ENCODE results near the gene COLEC12. TPM values are rescaled to one million over a fixed set of nuclear protein-coding genes. Genes with fewer than 3 reads are reported as not detected.

COLEC12 gene
- total RNA-seq, 4 donors from 2014 or later: 2.1 to 6.2 (median 5.2) TPM

DNA sequence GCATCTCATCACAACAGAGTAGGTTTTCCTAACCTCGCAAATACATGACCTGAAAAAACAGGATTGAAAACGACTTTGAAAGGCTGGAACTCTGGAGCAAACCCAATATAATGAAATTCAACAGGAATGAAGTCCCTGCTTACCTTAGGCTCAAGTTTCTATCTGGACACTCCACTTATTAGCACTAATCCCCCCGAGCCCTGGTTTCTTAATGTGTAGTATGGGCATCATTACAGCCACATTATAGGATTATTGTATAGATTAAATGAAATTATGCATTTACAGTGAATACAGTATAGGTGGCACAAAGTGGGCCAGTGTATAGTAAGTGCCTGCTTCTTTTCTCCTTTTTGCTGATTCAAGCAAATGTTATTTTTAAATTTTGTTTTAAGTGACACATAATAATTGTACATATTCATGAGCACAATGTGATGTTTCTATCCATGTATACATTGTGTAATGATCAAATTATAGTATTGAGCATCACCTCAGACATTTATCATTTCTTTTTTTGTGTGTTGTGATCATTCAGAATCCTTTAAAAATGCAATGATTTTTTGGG is 118.0 kb downstream of the COLEC12 start:
- Histone ChIP-seq H3K27me3 (no peaks in the 10 kb centered on the region), H3K27ac (no peak overlapping the region), H3K36me3 (no peaks in the 10 kb centered on the region), H3K9me3 (no peaks in the 10 kb centered on the region), H3K4me3 (no peak overlapping the region), H3K4me1 (peaks cover 9% of the 10 kb centered on the region)
- TF ChIP-seq, protein P1, sequence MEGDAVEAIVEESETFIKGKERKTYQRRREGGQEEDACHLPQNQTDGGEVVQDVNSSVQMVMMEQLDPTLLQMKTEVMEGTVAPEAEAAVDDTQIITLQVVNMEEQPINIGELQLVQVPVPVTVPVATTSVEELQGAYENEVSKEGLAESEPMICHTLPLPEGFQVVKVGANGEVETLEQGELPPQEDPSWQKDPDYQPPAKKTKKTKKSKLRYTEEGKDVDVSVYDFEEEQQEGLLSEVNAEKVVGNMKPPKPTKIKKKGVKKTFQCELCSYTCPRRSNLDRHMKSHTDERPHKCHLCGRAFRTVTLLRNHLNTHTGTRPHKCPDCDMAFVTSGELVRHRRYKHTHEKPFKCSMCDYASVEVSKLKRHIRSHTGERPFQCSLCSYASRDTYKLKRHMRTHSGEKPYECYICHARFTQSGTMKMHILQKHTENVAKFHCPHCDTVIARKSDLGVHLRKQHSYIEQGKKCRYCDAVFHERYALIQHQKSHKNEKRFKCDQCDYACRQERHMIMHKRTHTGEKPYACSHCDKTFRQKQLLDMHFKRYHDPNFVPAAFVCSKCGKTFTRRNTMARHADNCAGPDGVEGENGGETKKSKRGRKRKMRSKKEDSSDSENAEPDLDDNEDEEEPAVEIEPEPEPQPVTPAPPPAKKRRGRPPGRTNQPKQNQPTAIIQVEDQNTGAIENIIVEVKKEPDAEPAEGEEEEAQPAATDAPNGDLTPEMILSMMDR (IDR thresholded peaks at IDR 0.05): no peak
- TF ChIP-seq POLR2A (IDR thresholded peaks at IDR 0.05) (no peak), EP300 (IDR thresholded peaks at IDR 0.05) (no peak), POLR2AphosphoS5 (IDR thresholded peaks at IDR 0.05) (no peak)
- DNase-seq (ENCODE audit: low spot score in 2 of 2): no peak
- WGBS: 62% methylated on average over 3 of the region's 3 CpGs

DNA sequence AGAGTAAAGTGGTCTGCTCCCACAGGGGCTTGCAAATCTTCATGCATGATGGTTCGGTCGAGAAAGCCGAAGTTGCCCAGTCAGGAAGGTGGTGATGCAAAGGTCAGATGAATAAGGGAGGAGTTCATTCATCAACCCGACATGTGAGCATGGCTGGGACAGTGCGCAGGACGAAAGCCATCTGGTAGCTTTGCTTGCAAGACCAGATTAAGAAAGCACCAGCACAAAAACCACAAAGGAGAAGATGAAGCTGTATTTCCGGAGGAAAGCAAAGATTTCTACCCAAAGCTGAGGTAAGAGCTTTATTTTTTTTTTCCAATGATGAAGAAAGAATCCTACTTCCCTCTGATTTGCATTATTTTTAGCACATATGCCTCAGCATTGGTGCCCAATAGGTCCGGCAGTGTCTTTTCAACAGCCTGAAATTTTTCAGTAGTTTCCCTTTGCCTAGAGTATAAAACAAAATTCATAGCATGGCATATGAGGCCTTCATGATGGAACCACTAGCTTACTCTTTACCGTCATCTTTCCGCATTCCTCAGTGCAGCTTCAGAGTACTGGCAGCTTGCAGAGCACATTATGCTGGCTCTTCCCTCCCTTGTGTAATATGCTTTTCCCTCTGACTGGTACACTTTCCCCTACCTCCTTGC is 120.7 kb downstream of the COLEC12 start:
- DNase-seq (ENCODE audit: low spot score in 2 of 2): no peak
- Histone ChIP-seq H3K27ac (no peak overlapping the region), H3K4me1 (peaks cover 26% of the 10 kb centered on the region), H3K27me3 (no peaks in the 10 kb centered on the region), H3K4me3 (no peak overlapping the region), H3K9me3 (no peaks in the 10 kb centered on the region), H3K36me3 (no peaks in the 10 kb centered on the region)
- TF ChIP-seq POLR2A (IDR thresholded peaks at IDR 0.05): no peak
- TF ChIP-seq, protein P1 (IDR thresholded peaks at IDR 0.05): no peak
- no peak for TF ChIP-seq EP300 (IDR thresholded peaks at IDR 0.05)
- no peak for TF ChIP-seq POLR2AphosphoS5 (IDR thresholded peaks at IDR 0.05)
- 75% methylated on average over 10 of the region's 10 CpGs for WGBS

DNA sequence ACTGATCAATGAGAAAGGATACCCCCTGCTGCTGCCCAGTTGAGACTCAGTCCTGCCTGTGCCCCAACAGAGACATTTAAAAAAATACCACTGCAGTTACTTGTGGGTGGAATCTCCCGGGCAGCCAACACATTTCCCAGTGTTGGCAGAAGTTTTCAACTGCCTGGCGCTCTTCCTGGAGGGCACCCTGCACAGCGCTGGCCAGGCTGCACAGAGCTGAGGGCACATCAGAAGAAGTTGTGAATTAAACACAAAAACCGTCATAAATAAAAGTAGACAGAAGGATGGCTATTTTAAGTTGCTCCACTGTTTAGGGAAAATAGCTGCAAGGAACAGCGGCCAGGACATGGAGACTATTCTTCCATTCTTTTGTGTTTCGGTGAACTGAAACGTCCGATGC is 122.4 kb downstream of the COLEC12 start:
- H3K4me1 ChIP-seq: peaks cover 33% of the 10 kb centered on the region
- WGBS: 63% methylated on average over 8 of the region's 8 CpGs
- DNase-seq (ENCODE audit: low spot score in 2 of 2): no peak

DNA sequence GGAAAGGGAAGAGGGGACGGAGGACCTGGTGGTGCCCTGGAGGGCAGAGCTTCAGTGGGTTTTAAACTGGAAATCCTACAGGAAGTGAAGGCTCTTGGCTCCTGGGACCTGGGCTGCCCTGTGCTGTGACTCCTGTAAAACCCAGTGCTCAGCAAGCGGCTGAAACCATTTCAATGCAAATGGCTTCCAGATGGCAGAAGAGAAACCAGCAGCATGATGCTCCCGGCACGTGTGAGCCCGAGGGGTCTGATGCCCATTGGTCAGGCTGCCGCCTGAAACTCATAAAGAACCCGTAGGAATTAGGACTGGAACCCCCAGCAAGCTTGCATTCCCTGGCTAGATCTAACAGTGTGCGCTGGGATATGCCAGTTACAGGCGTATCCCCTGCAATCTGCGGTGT is 123.4 kb downstream of the COLEC12 start:
- no peak overlapping the region for H3K4me3 ChIP-seq

More for the DNA sequence above, 122.4 kb downstream of the COLEC12 start:
- Histone ChIP-seq H3K36me3 (no peaks in the 10 kb centered on the region), H3K9me3 (no peaks in the 10 kb centered on the region), H3K27ac (no peak overlapping the region), H3K4me3 (no peak overlapping the region), H3K27me3 (no peaks in the 10 kb centered on the region)
- TF ChIP-seq POLR2AphosphoS5 (IDR thresholded peaks at IDR 0.05) (no peak), EP300 (IDR thresholded peaks at IDR 0.05) (no peak), POLR2A (IDR thresholded peaks at IDR 0.05) (no peak)
- TF ChIP-seq, protein P1 (IDR thresholded peaks at IDR 0.05): no peak

DNA sequence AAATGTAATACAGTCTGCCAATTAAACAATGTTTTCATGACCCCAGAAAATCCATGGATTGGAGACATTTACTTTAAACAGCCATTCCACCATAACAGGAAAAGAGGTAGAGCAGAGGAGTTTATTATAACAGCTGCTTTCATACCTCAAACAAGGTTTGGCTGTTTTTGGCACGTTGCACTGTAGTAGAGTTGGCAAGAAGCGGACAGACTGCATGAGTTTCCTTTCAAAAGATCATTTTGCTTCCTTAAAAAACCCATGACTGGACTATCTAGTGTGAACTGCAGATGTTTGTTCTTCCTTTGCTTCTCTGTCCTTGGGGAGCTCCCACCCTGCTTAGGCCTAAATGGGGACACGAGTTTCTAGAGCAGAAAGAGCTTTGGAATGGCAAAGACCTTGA is 124.2 kb downstream of the COLEC12 start:
- Histone ChIP-seq H3K9me3 (no peaks in the 10 kb centered on the region), H3K4me3 (no peak overlapping the region), H3K36me3 (no peaks in the 10 kb centered on the region), H3K27ac (no peak overlapping the region), H3K27me3 (no peaks in the 10 kb centered on the region), H3K4me1 (peaks cover 38% of the 10 kb centered on the region)
- WGBS: 15% methylated on average over 3 of the region's 3 CpGs
- no peak for TF ChIP-seq EP300 (IDR thresholded peaks at IDR 0.05)
- TF ChIP-seq POLR2AphosphoS5 (IDR thresholded peaks at IDR 0.05): no peak
- no peak for TF ChIP-seq POLR2A (IDR thresholded peaks at IDR 0.05)
- TF ChIP-seq, protein P1 (IDR thresholded peaks at IDR 0.05): no peak
- DNase-seq (ENCODE audit: low spot score in 2 of 2): no peak

More for the DNA sequence above, 123.4 kb downstream of the COLEC12 start:
- H3K9me3 ChIP-seq: no peaks in the 10 kb centered on the region
- no peaks in the 10 kb centered on the region for H3K27me3 ChIP-seq
- no peak overlapping the region for H3K27ac ChIP-seq
- WGBS: 91% methylated on average over 10 of the region's 10 CpGs
- TF ChIP-seq POLR2A (IDR thresholded peaks at IDR 0.05) (no peak), POLR2AphosphoS5 (IDR thresholded peaks at IDR 0.05) (no peak), EP300 (IDR thresholded peaks at IDR 0.05) (no peak)
- TF ChIP-seq, protein P1 (IDR thresholded peaks at IDR 0.05): no peak
- DNase-seq (ENCODE audit: low spot score in 2 of 2): no peak
- H3K36me3 ChIP-seq: no peaks in the 10 kb centered on the region
- H3K4me1 ChIP-seq: peaks cover 33% of the 10 kb centered on the region
